GM12874 (cell line): ENCODE measurements around the gene UBE2Q2.

Source experiments
- TF ChIP-seq, protein P1 (sequence below): IDR thresholded peaks from 2 replicates; pipeline ENCODE4 v1.5.1; 2011; ENCODE audit warnings: low read depth, mild to moderate bottlenecking, control low read depth, low read length, moderate library complexity; ENCODE audit not compliant: insufficient read depth

The UBE2Q2 gene

DNA sequence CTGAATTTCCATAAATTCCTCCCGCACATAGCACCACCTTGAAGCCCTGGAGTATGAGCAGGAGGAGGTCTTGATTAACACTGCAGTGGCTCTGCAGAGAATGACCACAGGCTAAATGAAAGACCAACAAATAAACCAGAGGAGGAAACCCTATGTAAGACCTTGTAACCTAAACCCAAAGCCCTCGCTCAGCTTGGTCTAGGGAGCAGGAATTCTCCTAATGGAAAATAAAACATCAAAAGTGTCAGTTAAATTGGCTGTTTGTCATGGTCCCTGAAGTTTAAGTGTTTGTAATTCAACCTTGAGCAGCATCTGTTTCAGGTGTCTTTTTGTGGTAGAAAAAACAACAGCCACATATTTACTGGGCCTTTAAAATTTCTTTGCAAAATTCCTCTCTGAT, 9.2 kb upstream of the UBE2Q2 start:
- TF ChIP-seq, protein P1, sequence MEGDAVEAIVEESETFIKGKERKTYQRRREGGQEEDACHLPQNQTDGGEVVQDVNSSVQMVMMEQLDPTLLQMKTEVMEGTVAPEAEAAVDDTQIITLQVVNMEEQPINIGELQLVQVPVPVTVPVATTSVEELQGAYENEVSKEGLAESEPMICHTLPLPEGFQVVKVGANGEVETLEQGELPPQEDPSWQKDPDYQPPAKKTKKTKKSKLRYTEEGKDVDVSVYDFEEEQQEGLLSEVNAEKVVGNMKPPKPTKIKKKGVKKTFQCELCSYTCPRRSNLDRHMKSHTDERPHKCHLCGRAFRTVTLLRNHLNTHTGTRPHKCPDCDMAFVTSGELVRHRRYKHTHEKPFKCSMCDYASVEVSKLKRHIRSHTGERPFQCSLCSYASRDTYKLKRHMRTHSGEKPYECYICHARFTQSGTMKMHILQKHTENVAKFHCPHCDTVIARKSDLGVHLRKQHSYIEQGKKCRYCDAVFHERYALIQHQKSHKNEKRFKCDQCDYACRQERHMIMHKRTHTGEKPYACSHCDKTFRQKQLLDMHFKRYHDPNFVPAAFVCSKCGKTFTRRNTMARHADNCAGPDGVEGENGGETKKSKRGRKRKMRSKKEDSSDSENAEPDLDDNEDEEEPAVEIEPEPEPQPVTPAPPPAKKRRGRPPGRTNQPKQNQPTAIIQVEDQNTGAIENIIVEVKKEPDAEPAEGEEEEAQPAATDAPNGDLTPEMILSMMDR = no peak

DNA sequence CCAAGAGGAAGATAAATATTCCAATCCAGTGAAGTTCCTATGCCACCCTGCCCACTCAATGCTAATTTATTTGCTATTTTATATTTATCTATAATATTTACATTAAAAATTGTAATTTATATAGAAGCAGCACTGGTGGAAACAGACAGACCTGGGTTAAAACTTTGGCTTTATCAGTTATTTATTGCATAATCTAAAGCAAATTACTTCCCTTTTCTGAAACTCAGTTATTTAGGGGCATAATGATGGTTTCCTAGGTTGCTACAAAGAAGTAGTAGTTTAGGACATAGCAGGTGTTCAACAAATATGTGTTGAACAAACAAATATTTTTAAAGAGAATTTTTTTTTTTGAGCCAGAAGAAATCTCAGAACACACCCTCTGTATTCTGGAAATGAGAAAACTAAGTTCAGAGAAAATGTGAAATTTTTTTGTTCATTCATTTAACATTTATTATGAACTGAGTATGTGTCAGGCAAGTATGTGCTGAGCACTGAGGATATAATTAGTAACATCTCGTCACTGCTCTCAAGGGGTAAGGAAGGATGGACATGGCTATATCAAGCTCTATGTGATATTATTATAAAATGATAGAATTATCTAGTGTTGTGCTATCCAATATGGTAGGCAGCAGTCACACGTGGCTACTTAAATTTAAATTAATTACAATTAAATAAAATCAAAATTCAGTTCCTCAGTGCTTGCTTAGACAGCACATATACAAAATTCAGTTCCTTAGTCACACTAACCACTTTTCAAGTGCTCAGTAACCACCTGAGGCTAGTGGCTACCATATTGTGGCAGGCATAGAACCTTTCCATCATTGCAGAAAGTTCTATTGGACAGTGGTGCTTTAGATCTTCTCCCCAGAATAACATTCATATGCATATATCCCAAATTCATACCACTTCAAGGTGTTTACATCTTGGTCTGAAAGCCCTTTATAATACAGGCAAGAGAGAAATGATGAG, 7.0 kb upstream of the UBE2Q2 start:
- TF ChIP-seq, protein P1 = no peak

DNA sequence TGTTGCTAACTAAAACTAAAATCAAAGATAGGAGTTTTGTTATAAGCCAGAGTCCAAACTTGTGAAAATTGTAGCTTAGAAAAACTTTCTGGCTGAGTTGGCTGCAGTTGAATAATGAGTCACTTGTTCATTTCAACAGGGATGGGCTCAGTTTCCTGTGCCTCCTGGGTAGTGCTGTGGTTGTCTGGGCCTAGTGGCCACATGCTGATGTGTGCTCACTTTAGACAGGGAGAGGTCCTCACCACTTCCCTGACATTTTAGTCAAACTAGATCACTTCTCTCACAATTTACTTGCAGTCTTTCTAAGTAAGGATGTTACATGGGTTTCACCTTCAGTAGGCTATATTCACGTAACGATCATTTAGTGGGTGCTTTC, 6.3 kb upstream of the UBE2Q2 start:
- TF ChIP-seq, protein P1 = no peak

DNA sequence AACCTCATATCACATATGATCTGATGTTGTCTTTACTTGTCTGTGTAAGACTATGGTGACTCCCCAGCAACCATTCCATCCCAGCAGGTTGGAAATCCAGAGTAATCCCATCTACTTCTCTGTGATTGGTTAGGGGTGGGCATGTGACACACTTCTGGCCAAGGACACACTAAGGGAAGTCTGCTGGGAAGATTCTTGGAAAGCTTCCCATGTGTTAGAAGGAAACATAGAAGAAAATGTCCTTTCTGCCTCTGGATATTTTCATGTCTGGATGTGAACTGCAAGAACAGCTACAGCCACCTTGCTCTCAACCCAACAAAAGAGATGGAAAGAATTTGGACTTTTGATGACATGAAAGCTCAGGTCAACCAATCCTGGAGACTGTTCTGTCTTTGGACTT, 2.6 kb upstream of the UBE2Q2 start:
- TF ChIP-seq, protein P1 = no peak

DNA sequence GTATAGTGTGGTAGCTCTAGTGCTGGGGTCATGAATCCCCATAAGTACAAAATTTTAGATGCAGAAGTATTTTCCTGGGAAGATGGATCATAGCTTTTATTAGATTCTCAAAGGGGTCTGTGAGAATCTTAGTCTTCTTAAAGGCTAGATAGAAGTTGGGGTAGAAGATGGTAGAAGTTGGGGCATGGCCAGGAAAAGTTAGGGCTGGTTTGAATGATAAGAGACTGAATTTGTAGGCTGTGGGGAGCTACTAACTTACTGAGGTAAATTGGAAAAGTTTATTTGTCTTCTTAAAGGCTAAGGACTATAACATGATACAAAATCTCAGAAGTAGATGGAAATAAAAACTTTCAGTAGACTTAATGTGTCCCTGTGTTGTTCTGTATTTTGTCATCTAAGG, 1.6 kb upstream of the UBE2Q2 start:
- TF ChIP-seq, protein P1 = no peak

DNA sequence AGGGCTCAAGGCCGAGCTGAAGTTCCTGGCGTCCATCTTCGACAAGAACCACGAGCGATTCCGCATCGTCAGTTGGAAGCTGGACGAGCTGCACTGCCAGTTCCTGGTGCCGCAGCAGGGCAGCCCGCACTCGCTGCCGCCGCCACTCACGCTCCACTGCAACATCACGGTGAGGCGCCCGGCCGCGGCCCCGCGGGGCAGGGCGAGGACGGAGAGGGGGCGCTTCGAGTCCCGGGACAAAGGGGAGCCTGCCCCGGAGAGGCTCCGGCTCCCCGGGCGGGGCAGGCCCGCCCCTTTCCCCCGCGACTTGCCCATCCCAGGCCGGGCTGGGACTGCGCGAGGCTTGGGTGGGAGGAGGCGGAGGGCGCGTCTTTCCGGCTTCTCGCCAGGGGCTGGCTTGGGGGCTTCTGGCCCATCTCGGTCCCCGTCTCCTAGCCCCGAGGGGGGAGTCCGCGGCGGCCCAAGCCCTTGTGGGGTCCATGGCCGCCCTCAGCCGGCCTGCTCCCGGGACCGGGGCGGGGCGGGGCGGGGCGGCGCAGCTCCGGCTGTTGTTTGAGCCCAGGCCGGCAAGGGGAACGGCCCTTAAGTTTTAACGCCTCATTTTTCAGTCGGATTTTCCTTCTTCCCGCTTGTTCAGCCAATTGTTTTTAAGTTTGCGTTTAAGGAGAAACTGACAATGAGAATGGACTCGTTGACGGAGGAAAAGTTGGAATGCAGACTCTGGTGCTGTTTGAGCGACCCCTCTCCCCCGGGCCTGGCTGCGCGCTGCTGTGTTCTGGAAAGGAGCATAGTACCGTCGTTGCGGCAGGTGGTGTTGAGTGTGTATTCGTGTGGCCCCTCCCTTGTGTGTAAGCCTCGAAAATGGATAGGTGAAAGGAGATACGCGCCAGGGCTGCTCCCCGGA, 683 bp downstream of the UBE2Q2 start:
- TF ChIP-seq, protein P1 = no peak
